Measurements from ENCODE around the gene DHRS11.

The DHRS11 gene

DNA sequence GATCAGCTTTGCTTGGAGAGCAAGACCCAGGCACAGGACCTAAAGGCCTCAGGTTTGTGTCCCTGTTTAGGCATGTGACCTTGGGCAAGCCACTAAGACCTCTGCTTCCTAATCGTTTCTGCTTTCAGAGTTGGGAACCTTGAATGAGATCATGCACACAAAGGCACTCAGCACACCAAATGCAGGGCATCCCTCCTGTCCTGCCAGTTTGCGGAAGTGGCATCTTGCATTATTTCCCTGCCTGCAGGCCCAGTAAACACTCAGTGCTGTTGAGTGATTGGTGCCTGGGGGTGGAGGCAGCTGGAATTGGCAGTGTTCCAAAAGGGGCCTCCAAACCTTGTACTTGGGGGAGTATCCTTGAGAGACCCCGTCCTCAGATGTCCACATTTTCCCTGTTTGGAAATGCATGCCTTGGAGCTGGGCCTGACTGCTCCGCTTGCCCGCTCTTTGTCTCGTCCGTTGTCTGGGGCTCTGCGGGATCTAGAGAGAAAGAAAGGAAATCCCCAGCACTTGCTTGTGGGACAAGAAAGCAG, 38.4 kb downstream of the DHRS11 start:
- TF ChIP-seq, protein P1, sequence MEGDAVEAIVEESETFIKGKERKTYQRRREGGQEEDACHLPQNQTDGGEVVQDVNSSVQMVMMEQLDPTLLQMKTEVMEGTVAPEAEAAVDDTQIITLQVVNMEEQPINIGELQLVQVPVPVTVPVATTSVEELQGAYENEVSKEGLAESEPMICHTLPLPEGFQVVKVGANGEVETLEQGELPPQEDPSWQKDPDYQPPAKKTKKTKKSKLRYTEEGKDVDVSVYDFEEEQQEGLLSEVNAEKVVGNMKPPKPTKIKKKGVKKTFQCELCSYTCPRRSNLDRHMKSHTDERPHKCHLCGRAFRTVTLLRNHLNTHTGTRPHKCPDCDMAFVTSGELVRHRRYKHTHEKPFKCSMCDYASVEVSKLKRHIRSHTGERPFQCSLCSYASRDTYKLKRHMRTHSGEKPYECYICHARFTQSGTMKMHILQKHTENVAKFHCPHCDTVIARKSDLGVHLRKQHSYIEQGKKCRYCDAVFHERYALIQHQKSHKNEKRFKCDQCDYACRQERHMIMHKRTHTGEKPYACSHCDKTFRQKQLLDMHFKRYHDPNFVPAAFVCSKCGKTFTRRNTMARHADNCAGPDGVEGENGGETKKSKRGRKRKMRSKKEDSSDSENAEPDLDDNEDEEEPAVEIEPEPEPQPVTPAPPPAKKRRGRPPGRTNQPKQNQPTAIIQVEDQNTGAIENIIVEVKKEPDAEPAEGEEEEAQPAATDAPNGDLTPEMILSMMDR (IDR thresholded peaks at IDR 0.05; ENCODE audit: low read depth, low read length) = no peak

DNA sequence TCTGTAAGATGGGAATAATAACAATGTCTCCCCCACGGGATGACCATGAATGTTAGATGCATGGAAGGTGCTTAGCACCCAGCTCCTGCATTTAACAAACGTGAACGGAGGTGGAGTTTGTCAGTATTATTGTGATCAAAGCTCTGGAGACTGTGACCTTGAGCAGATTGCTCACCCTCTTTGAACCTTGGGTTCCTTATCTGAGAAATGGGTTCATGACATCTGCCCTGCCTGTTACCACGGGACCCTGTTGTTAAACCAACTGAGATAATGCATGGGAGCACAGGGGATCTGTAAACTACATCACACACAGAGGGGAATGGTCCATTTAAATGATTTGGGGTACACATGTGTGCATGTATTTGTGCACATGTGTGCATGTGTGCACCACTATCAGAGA, 39.3 kb downstream of the DHRS11 start:
- TF ChIP-seq, protein P1 (IDR thresholded peaks at IDR 0.05; ENCODE audit: low read depth, low read length) = no peak
- H3K4me3 ChIP-seq (ENCODE audit: low read depth, low read length) = no peak overlapping the region

More for the DNA sequence above, 38.4 kb downstream of the DHRS11 start:
- H3K4me3 ChIP-seq (ENCODE audit: low read depth, low read length) = no peak overlapping the region

DNA sequence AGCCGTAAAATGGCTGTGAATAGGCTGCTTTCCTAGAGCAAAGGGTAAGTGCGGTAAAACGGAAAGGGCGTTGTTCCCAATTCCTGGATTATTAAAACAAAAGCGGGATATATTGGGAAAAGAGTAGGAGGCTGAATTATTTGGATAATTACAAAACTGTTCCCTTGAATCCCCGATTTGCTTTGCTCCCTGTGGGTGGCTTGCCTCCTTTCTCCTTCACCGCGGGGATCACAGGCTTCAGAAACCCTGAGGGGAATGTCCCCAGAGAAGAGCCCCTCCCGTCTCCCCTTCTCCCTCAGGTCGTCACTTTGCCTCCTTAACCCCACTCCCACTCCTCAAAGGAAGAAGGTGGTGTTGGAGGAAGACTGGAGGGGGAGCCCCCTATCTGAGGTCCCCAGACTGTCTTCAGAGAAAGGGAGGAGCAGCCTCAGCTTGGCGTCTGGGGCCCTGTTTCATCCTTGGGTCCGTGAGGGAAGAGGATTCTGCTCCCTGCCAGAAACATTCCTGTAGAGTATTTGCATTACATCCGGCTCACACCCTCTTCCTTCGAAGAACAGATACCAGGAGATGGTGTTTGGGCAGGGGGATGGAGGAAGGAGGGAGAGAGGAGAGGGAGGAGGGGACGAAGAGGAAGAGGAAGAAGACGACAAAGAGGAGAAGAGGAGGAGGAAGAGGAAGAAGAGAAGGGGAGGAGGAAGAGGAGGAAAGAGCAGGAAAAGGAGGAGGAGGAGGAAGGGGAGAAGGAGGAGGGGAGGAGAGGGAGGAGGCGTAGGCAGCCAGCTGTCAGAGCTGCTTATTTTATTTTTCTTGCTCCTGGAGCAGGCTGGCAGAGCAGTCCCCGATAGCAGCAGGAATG, 41.5 kb downstream of the DHRS11 start:
- no peak overlapping the region for H3K4me3 ChIP-seq (ENCODE audit: low read depth, low read length)
- TF ChIP-seq, protein P1 (IDR thresholded peaks at IDR 0.05; ENCODE audit: low read depth, low read length) = no peak

DNA sequence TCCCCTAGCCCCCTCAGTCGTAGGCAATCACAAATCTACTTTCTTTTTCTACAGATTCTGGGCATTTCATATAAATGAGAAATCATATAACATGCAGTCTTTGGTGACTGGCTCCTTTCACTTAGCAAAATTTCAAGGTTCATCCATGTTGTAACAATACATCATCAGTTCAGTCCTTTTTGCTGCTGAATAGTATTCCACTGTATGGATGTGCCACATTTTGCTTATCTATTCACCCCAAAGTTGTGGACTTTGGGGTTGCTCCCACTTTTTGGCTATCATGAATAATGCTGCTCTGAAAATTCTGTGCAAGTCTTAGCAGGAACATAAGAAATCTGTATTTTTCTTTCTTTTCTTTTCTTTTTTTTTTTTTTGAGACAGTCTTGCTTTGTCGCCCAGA, 48.7 kb downstream of the DHRS11 start:
- TF ChIP-seq, protein P1 (IDR thresholded peaks at IDR 0.05; ENCODE audit: low read depth, low read length) = no peak
- no peak overlapping the region for H3K4me3 ChIP-seq (ENCODE audit: low read depth, low read length)

DNA sequence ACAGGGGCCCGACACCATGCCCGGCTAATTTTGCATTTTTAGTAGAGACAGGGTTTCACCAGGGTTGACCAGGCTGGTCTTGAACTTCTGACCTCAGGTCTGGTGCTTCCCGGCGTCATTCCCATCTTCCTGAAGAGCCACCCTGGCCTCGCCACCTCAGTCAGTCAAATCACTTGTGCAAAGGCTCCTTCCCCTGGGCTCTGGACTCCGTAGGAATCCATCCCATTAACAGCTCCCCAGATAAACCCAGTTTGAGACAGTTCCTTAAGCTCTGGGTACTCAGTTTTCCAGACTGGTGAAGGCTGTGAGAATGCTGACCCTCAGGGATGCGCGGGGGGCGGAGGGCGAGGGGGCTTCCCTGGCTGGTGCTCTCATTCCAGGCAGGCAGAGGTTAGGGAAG, 49.2 kb downstream of the DHRS11 start:
- TF ChIP-seq, protein P1 (IDR thresholded peaks at IDR 0.05; ENCODE audit: low read depth, low read length) = no peak
- H3K4me3 ChIP-seq (ENCODE audit: low read depth, low read length) = no peak overlapping the region

DNA sequence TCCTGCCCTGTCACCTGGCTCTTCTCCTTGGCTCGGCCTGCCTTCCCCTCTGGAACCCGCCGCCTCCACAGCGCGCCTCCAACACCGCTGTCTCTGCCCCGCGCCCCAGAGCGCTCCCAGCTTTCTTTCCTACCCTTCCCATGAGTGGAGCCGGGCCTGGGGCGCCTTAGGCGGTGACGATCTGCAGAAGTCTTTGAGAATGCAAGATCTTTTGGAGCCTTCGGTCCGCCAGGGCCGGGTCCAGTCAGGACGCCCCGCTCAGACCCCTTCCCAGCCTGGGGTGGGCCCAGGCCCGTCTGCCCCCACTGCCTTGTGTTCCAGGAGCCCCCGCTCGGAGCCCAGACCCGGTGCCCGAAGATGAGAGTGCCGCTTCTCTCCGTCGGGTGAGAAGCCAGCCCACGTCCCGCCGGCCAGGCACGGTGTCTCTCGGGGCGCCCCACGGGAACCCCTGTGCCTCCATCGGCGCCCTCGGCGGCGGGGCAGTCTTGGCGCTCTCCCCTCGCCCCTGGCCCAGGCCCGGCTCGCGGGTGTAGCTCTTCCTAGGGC, 49.7 kb downstream of the DHRS11 start:
- TF ChIP-seq, protein P1 (IDR thresholded peaks at IDR 0.05; ENCODE audit: low read depth, low read length) = no peak
- peak overlapping the region; percentile 34; the same call in 1 of the 2 replicates for H3K4me3 ChIP-seq (ENCODE audit: low read depth, low read length)
